Measurements from ENCODE around the gene KCNN1.

KCNN1 gene

DNA sequence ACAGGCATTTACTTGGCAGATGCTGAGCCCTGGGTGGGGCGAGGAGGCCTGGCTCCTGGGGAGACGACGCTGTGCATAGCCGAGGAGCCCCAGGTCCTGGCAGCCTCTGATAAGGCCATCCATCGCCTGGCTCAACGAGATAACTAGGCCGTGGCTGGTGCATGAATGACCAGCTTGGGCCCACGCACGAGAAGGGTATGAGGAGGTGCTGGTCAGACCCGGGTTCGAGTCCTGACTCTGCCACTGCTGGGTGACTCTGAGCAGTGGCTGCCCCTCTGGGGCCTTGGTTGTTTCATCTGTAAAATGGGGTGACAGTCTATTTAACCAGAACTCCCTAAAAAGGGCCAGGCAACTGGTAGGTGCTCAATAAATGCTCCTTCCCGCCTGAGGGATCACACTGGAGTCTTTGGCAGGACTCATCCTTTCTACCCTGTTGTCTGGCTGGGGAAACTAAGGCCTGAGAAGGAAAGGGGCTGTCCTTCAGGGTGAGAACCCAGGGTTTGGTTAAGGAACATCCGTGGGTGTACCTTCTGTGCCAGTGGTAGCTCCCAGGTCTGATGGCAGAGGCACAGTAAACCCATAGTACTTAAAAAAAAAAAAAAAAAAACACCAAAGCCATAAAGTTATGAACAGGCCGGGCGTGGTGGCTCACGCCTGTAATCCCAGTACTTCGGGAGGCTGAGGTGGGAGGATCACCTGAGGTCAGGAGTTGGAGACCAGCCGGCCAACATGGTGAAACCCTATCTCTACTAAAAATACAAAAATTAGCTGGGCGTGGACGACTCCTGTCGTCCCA lies 33.0 kb downstream of the KCNN1 start:
- TF ChIP-seq ZFP3 (CRISPR knock-in tag; IDR thresholded peaks at IDR 0.05) (no peak), BACH2 (CRISPR knock-in tag; IDR thresholded peaks at IDR 0.05; ENCODE audit: borderline replicate concordance) (no peak)
- no peak for ATAC-seq

- ATAC-seq: no peak
- TF ChIP-seq TOX (CRISPR knock-in tag; IDR thresholded peaks at IDR 0.05; ENCODE audit: borderline replicate concordance) (no peak), SNAI2 (CRISPR knock-in tag; IDR thresholded peaks at IDR 0.05) (no peak), CSDC2 (CRISPR knock-in tag; IDR thresholded peaks at IDR 0.05) (no peak), POU6F1 (CRISPR knock-in tag; IDR thresholded peaks at IDR 0.05; ENCODE audit: borderline replicate concordance, low read depth) (no peak)
Measured at GRCh38 chr19:18000480-18000914, 33.6 kb downstream of the KCNN1 start.

- peak; percentile 67 for ATAC-seq
- TF ChIP-seq ISL1 (CRISPR knock-in tag; IDR thresholded peaks at IDR 0.05) (no peak), RARB (CRISPR knock-in tag; IDR thresholded peaks at IDR 0.05) (no peak), TCF4 (CRISPR knock-in tag; IDR thresholded peaks at IDR 0.05; ENCODE audit: borderline replicate concordance) (no peak), GLIS3 (CRISPR knock-in tag; IDR thresholded peaks at IDR 0.05) (no peak), ESRRG (CRISPR knock-in tag; IDR thresholded peaks at IDR 0.05) (no peak), TOX (CRISPR knock-in tag; IDR thresholded peaks at IDR 0.05; ENCODE audit: borderline replicate concordance) (no peak), ZC3H10 (CRISPR knock-in tag; IDR thresholded peaks at IDR 0.05) (no peak), ZNF565 (CRISPR knock-in tag; conservative IDR thresholded peaks at IDR 0.05; ENCODE audit: low read depth) (no peak), CSDC2 (CRISPR knock-in tag; IDR thresholded peaks at IDR 0.05) (no peak), TSHZ2 (CRISPR knock-in tag; IDR thresholded peaks at IDR 0.05) (no peak), SNAI2 (CRISPR knock-in tag; IDR thresholded peaks at IDR 0.05) (no peak), OSR1 (CRISPR knock-in tag; IDR thresholded peaks at IDR 0.05) (no peak), ZFP3 (CRISPR knock-in tag; IDR thresholded peaks at IDR 0.05) (no peak), ZNF8 (CRISPR knock-in tag; IDR thresholded peaks at IDR 0.05) (no peak), ZNF70 (CRISPR knock-in tag; IDR thresholded peaks at IDR 0.05) (no peak), ZFP30 (CRISPR knock-in tag; IDR thresholded peaks at IDR 0.05) (no peak), BACH2 (CRISPR knock-in tag; IDR thresholded peaks at IDR 0.05; ENCODE audit: borderline replicate concordance) (no peak)
- TF ChIP-seq, protein P1, sequence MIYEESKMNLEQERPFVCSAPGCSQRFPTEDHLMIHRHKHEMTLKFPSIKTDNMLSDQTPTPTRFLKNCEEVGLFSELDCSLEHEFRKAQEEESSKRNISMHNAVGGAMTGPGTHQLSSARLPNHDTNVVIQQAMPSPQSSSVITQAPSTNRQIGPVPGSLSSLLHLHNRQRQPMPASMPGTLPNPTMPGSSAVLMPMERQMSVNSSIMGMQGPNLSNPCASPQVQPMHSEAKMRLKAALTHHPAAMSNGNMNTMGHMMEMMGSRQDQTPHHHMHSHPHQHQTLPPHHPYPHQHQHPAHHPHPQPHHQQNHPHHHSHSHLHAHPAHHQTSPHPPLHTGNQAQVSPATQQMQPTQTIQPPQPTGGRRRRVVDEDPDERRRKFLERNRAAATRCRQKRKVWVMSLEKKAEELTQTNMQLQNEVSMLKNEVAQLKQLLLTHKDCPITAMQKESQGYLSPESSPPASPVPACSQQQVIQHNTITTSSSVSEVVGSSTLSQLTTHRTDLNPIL (CRISPR knock-in tag; IDR thresholded peaks at IDR 0.05; ENCODE audit: low read depth): no peak
- TF ChIP-seq, protein P2, sequence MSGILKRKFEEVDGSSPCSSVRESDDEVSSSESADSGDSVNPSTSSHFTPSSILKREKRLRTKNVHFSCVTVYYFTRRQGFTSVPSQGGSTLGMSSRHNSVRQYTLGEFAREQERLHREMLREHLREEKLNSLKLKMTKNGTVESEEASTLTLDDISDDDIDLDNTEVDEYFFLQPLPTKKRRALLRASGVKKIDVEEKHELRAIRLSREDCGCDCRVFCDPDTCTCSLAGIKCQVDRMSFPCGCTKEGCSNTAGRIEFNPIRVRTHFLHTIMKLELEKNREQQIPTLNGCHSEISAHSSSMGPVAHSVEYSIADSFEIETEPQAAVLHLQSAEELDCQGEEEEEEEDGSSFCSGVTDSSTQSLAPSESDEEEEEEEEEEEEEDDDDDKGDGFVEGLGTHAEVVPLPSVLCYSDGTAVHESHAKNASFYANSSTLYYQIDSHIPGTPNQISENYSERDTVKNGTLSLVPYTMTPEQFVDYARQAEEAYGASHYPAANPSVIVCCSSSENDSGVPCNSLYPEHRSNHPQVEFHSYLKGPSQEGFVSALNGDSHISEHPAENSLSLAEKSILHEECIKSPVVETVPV (CRISPR knock-in tag; IDR thresholded peaks at IDR 0.05): no peak
Measured at GRCh38 chr19:18000915-18001776, 34.2 kb downstream of the KCNN1 start.

All from SK-N-SH treated with all-trans-retinoic acid at 6 μM for 48 hours (cell line).